Colonic mucosa (tissue), 4 donors: ENCODE data around the gene GPRC5D. TPM values are rescaled to one million over a fixed set of nuclear protein-coding genes. Genes with fewer than 3 reads are reported as not detected.

Source experiments
- DNase-seq: peaks from one replicate; pipeline ENCODE4 v3.0.0-alpha.2; 2020
- H3K27ac ChIP-seq: fragments of 200-600 bp; one replicate; pipeline ENCODE4 v1.8.0; 2021
- H3K27me3 ChIP-seq: fragments of 200-600 bp; one replicate; pipeline ENCODE4 v1.8.0; 2021
- H3K36me3 ChIP-seq: fragments of 200-600 bp; one replicate; pipeline ENCODE4 v1.8.0; 2021
- H3K4me1 ChIP-seq: fragments of 200-600 bp; one replicate; pipeline ENCODE4 v1.8.0; 2021; ENCODE audit warnings: mild to moderate bottlenecking
- H3K4me3 ChIP-seq: fragments of 200-600 bp; one replicate; pipeline ENCODE4 v1.8.0; 2021
- H3K9ac ChIP-seq, 2 donors: one replicate each; pipeline ENCODE4 v1.7.0; 2013; ENCODE audit warnings: control low read depth in 2 of 2, low read depth in 2 of 2, low read length in 2 of 2
- H3K9me3 ChIP-seq: fragments of 200-600 bp; one replicate; pipeline ENCODE4 v1.8.0; 2021
- intact Hi-C: fragments of 100-400 bp; cut with DNase I; formaldehyde crosslinking; loops from one replicate; pipeline ENCODE4 v1.14.1; 2022
- total RNA-seq, 2 donors: library from RNA; stranded (reverse); fragmentation: NEBNext Ultra II Directional in 1 of 2; extraction: Animal tissue kit (Norgen Biotek cat#: 25700) in 1 of 2; gene quantifications; one replicate each; pipeline ENCODE4 v1.2.1, GENCODE V29; 2021
- TF ChIP-seq, protein P1 (sequence below): fragments of 200-600 bp; IDR thresholded peaks from one replicate; pipeline ENCODE4 v1.8.0; 2022; ENCODE audit warnings: antibody characterized with exemption, mild to moderate bottlenecking
- donor health status: healthy.
- donor health status: DM: no; HTN: no; CAD: no.
- donor health status: DM: no; HTN: no; CAD: no.

Gene GPRC5D
- total RNA-seq, 2 donors from 2014 or later, result 0.27 TPM; not detected in 1

DNA sequence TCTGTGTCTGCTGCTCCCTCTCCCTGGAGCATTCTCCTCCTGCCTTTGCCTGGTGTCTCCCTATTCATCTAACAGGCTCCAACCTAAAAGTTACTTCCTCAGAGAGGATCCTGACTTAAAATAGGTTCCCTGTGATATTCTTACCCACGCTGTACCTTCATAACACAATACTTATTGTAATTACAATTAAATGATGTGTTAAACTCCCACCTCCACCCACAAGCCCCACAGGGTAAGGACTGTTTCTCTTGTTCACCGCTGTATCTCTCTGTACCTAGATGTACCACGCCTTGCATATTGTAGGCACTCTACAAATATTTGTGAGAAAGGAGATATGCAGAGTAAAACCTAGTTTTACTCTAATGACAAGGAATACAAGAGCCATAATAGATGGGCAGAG lies 43.1 kb upstream of the GPRC5D start:
- TF ChIP-seq, protein P1, sequence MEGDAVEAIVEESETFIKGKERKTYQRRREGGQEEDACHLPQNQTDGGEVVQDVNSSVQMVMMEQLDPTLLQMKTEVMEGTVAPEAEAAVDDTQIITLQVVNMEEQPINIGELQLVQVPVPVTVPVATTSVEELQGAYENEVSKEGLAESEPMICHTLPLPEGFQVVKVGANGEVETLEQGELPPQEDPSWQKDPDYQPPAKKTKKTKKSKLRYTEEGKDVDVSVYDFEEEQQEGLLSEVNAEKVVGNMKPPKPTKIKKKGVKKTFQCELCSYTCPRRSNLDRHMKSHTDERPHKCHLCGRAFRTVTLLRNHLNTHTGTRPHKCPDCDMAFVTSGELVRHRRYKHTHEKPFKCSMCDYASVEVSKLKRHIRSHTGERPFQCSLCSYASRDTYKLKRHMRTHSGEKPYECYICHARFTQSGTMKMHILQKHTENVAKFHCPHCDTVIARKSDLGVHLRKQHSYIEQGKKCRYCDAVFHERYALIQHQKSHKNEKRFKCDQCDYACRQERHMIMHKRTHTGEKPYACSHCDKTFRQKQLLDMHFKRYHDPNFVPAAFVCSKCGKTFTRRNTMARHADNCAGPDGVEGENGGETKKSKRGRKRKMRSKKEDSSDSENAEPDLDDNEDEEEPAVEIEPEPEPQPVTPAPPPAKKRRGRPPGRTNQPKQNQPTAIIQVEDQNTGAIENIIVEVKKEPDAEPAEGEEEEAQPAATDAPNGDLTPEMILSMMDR, result no peak
- DNase-seq, result no peak
- intact Hi-C loops, result no loop called here
- Histone ChIP-seq H3K4me3 (no peak overlapping the region), H3K4me1 (peaks cover 3% of the 10 kb centered on the region), H3K27me3 (no peaks in the 10 kb centered on the region), H3K9me3 (no peaks in the 10 kb centered on the region), H3K36me3 (no peaks in the 10 kb centered on the region), H3K9ac (no peak overlapping the region), H3K27ac (no peak overlapping the region)

GRCh38 chr12:12993367-12993766 lies 41.4 kb upstream of the GPRC5D start:
- H3K27me3 ChIP-seq, result no peaks in the 10 kb centered on the region
- H3K4me3 ChIP-seq, result no peak overlapping the region
- intact Hi-C loops, result no loop called here
- no peak overlapping the region for H3K9ac ChIP-seq
- TF ChIP-seq, protein P1, result no peak
- H3K4me1 ChIP-seq, result peaks cover 3% of the 10 kb centered on the region
- peak overlapping the region; percentile 7 for H3K27ac ChIP-seq
- DNase-seq, result no peak
- H3K36me3 ChIP-seq, result no peaks in the 10 kb centered on the region
- no peaks in the 10 kb centered on the region for H3K9me3 ChIP-seq

DNA sequence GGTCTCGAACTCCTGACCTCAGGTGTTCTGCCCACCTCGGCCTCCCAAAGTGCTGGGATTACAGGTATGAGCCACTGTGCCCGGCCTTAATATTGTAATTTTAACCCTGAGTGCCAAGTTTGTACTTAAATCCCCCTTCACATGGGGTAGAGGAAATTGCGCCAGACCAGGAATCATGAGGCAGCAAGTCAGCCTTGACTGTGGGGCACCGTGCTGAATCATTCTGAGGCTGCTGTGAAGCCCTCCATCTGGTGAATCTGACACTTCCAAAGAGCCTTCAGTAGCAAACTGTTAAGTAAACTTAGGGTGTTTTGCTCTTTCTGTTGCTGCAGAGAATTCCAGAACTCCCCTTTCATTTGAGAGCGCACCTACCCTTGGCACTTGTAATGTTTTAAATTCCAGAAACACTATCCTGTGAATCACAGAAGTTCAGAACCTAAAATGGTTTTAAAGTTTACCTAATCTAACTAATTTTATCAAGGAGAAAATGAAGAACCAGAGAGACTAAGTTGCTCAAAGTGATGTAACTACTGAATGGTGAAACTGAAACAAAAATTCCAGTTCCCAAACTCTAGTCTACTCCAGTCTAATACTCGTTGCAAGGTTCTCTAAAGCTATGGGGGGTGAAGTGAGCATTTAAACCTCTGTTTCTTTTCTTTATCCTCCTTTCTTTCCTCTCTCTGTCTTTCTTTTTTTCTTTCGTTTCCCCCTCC lies 40.6 kb upstream of the GPRC5D start:
- no peaks in the 10 kb centered on the region for H3K9me3 ChIP-seq
- DNase-seq, result peak; percentile 38
- peak overlapping the region; percentile 7 for H3K27ac ChIP-seq
- TF ChIP-seq, protein P1, result no peak
- no peaks in the 10 kb centered on the region for H3K27me3 ChIP-seq
- no peak overlapping the region for H3K9ac ChIP-seq
- no peak overlapping the region for H3K4me3 ChIP-seq
- intact Hi-C loops, result no loop called here
- H3K36me3 ChIP-seq, result no peaks in the 10 kb centered on the region
- peaks cover 3% of the 10 kb centered on the region for H3K4me1 ChIP-seq

DNA sequence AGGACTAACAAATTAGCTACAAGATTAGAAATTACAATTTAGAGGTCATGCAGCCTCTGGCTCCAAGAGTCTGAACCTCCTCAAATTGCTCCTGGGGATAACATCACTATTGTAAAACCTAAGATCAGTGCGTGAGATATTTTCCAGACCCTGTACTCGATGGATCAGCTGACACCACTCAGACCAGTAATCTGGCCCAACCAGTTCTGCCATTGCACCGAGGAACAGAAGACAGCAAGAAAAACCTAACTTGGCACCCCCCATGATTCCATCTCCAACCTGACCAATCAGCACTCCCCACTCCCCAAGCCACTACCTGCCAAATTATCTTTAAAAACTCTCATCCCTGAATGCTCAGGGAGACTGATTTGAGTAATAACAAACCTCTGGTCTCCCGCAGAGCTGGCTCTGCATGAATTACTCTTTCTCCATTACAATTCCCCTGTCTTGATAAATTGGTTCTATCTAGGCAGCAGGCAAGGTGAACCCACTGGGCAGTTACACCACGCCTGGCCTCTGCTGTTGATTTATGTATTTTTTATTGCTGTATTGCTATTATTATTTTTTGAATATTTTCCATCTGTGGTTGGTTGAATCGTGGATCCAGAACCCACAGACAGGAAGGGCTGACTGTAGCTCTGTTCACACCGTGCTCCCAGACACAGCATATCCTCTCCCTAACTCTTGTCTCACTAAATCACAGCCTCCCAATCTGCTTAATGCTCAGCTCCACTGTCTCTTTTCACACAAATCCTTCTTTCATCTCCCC lies 38.9 kb upstream of the GPRC5D start:
- Histone ChIP-seq H3K36me3 (no peaks in the 10 kb centered on the region), H3K9me3 (no peaks in the 10 kb centered on the region), H3K27ac (no peak overlapping the region), H3K4me1 (peaks cover 3% of the 10 kb centered on the region), H3K9ac (no peak overlapping the region), H3K4me3 (no peak overlapping the region), H3K27me3 (no peaks in the 10 kb centered on the region)
- TF ChIP-seq, protein P1, result no peak
- intact Hi-C loops, result no loop called here
- DNase-seq, result no peak

DNA sequence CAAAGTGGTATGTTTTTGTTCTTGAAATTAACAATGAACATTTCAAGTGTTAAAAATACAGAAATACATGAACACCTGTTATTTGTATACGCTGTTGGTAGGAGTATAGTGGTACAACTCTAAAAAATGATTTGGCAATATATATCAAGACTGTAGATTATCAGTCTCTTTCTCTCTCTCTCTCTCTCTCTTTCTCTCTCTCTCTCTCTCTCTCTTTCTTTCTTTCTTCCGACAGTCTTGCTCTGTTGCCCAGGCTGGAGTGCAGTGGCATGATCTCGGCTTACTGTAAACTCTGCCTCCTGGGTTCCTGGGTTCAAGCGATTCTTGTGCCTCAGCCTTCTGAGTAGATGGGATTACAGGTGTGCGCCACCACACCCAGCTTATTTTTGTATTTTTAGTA lies 35.5 kb upstream of the GPRC5D start:
- H3K27ac ChIP-seq, result no peak overlapping the region
- intact Hi-C loops, result loop anchor here (10.0 kb wide), 1 partner anchor 227 kb away; no protein-coding TSS in a partner anchor
- H3K27me3 ChIP-seq, result no peaks in the 10 kb centered on the region
- no peaks in the 10 kb centered on the region for H3K36me3 ChIP-seq
- no peak overlapping the region for H3K9ac ChIP-seq
- peaks cover 3% of the 10 kb centered on the region for H3K4me1 ChIP-seq
- TF ChIP-seq, protein P1, result no peak
- no peaks in the 10 kb centered on the region for H3K9me3 ChIP-seq
- no peak for DNase-seq
- H3K4me3 ChIP-seq, result no peak overlapping the region
